Astrocyte (in vitro differentiated cells and primary cell): ENCODE measurements around the gene HAUS7. TPM values are rescaled to one million over a fixed set of nuclear protein-coding genes. Genes with fewer than 3 reads are reported as not detected.

ENCODE experiments used
- DNase-seq: peaks from one replicate; pipeline ENCODE4 v3.0.0-alpha.2; 2010; ENCODE audit warnings: low read depth
- FAIRE-seq: peaks from 2 replicates; lab custom pipeline; 2011; peaks lifted over from hg19 to GRCh38; lab: Jason Lieb, UNC
- H2AFZ ChIP-seq: 2 replicates; pipeline ENCODE4 v1.6.0; 2012; ENCODE audit warnings: low read depth, low read length, inconsistent platforms
- H3K27ac ChIP-seq: 2 replicates; pipeline ENCODE4 v1.5.1; 2011; ENCODE audit warnings: low read depth, low read length, inconsistent platforms
- H3K27me3 ChIP-seq: 2 replicates; pipeline ENCODE4 v1.6.0; 2011; ENCODE audit warnings: low read length, inconsistent platforms; ENCODE audit not compliant: insufficient read depth
- H3K36me3 ChIP-seq: 2 replicates; pipeline ENCODE4 v1.5.1; 2011; ENCODE audit warnings: low read length, inconsistent platforms; ENCODE audit not compliant: insufficient read depth
- H3K4me1 ChIP-seq: 2 replicates; pipeline ENCODE4 v1.5.1; 2011; ENCODE audit warnings: low read length, inconsistent platforms; ENCODE audit not compliant: insufficient read depth
- H3K4me2 ChIP-seq: 2 replicates; pipeline ENCODE4 v1.6.0; 2012; ENCODE audit warnings: low read length, inconsistent platforms
- H3K4me3 ChIP-seq: 2 replicates; pipeline ENCODE4 v1.5.1; 2011; ENCODE audit warnings: low read depth, mild to moderate bottlenecking, low read length, inconsistent platforms; ENCODE audit not compliant: insufficient read depth
- H3K79me2 ChIP-seq: 2 replicates; pipeline ENCODE4 v1.6.0; 2012; ENCODE audit warnings: mild to moderate bottlenecking, low read length, inconsistent platforms; ENCODE audit not compliant: insufficient read depth
- H3K9ac ChIP-seq: 2 replicates; pipeline ENCODE4 v1.6.0; 2012; ENCODE audit warnings: mild to moderate bottlenecking, low read length, inconsistent platforms
- H3K9me3 ChIP-seq: 2 replicates; pipeline ENCODE4 v1.5.1; 2012; ENCODE audit warnings: low read depth, mild to moderate bottlenecking, low read length, inconsistent platforms; ENCODE audit not compliant: insufficient read depth
- H4K20me1 ChIP-seq: 2 replicates; pipeline ENCODE4 v1.6.0; 2012; ENCODE audit warnings: low read length, inconsistent platforms; ENCODE audit not compliant: insufficient read depth
- H3K27ac Mint-ChIP-seq: one replicate; pipeline ENCODE4 v1.8.0; 2021; ENCODE audit warnings: mild to moderate bottlenecking, mixed read lengths; ENCODE audit not compliant: unreplicated experiment
- H3K27me3 Mint-ChIP-seq: one replicate; pipeline ENCODE4 v1.8.0; 2021; ENCODE audit warnings: low read depth, mixed read lengths; ENCODE audit not compliant: unreplicated experiment
- H3K36me3 Mint-ChIP-seq: one replicate; pipeline ENCODE4 v1.8.0; 2021; ENCODE audit warnings: low read depth, mixed read lengths; ENCODE audit not compliant: unreplicated experiment
- H3K4me1 Mint-ChIP-seq: one replicate; pipeline ENCODE4 v1.8.0; 2021; ENCODE audit warnings: low read depth, mixed read lengths; ENCODE audit not compliant: unreplicated experiment
- H3K4me3 Mint-ChIP-seq: one replicate; pipeline ENCODE4 v1.8.0; 2021; ENCODE audit warnings: mild to moderate bottlenecking, moderate library complexity, mixed read lengths; ENCODE audit not compliant: unreplicated experiment
- H3K9me3 Mint-ChIP-seq: one replicate; pipeline ENCODE4 v1.8.0; 2021; ENCODE audit warnings: mild to moderate bottlenecking, mixed read lengths; ENCODE audit not compliant: unreplicated experiment
- CTCF ChIP-seq: IDR thresholded peaks from 2 replicates; pipeline ENCODE4 v1.5.1; 2011; ENCODE audit warnings: low read depth, mild to moderate bottlenecking, inconsistent platforms, low read length, moderate library complexity; ENCODE audit not compliant: insufficient read depth
- EZH2 ChIP-seq: IDR thresholded peaks from 2 replicates; pipeline ENCODE4 v1.6.1; 2012; ENCODE audit warnings: mild to moderate bottlenecking, low read length, inconsistent platforms; ENCODE audit not compliant: insufficient read depth
- total RNA-seq: library from RNA; stranded (reverse); gene quantifications from 2 replicates; pipeline ENCODE4 v1.2.1, GENCODE V29; 2021

The HAUS7 gene
- total RNA-seq, 1 donor from 2014 or later = 12.1 TPM

DNA sequence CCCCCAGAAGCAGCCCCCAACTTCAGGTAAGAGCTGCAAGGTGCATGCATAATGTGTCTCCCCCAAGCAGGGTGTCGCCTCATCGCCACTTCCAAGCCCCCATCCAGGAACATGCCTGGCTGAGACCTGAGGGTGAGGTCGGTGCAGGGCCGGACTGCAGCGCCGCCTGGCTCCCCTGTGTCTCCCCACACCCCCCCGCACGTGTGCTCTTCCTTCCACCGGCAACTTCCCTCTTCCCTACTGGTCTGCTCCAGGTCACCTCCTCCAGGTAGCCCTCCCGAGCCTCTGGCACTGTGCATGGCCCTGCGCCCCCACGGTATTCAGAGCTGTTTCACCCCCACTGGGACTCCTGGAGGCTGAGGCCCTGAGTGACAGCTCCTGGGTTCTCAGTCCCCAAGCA, 22.2 kb upstream of the HAUS7 start:
- peaks cover 3% of the 10 kb centered on the region for H4K20me1 ChIP-seq
- no peak overlapping the region for H3K4me3 Mint-ChIP-seq
- FAIRE-seq (no peak), DNase-seq (no peak)
- H3K9me3 Mint-ChIP-seq = no peaks in the 10 kb centered on the region
- H3K4me1 ChIP-seq = peaks cover 30% of the 10 kb centered on the region
- no peak overlapping the region for H3K4me3 ChIP-seq
- H3K4me1 Mint-ChIP-seq = peaks cover 5% of the 10 kb centered on the region
- H3K36me3 ChIP-seq = no peaks in the 10 kb centered on the region
- peaks cover 23% of the 10 kb centered on the region for H3K79me2 ChIP-seq
- no peak overlapping the region for H3K27ac Mint-ChIP-seq
- H3K4me2 ChIP-seq = no peak overlapping the region
- no peaks in the 10 kb centered on the region for H3K27me3 Mint-ChIP-seq
- H3K27ac ChIP-seq = no peak overlapping the region
- H3K36me3 Mint-ChIP-seq = no peaks in the 10 kb centered on the region
- no peaks in the 10 kb centered on the region for H3K9me3 ChIP-seq
- TF ChIP-seq CTCF (no peak), EZH2 (no peak)
- H3K27me3 ChIP-seq = no peaks in the 10 kb centered on the region
- no peak overlapping the region for H3K9ac ChIP-seq
- H2AFZ ChIP-seq = no peak overlapping the region

DNA sequence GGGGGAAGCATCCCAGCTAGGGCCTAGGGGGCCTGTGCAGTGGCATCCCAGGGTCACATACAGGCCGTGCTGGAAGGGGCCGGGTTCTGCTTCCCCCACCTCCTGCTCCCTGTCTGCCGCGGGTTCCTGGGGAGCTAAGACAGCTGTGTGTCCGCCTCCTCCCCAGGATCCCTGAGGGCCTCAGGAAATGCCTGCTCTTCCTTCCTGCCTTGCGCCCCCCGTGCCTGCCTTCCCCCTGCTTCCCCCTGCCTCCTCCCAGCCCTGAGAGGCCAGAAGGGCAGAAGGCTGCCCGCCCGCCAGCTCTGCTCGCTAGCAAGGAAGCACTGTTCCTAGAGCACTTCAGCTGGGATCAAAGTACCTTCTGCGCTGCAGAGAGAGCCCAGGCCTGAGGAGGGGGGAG, 21.5 kb upstream of the HAUS7 start:
- Histone ChIP-seq H4K20me1 (peaks cover 3% of the 10 kb centered on the region), H3K27me3 (no peaks in the 10 kb centered on the region), H3K9ac (no peak overlapping the region), H3K27ac (no peak overlapping the region), H3K9me3 (no peaks in the 10 kb centered on the region), H2AFZ (no peak overlapping the region), H3K4me3 (no peak overlapping the region), H3K79me2 (peaks cover 23% of the 10 kb centered on the region), H3K36me3 (no peaks in the 10 kb centered on the region), H3K4me2 (no peak overlapping the region), H3K4me1 (peaks cover 30% of the 10 kb centered on the region)
- FAIRE-seq (no peak), DNase-seq (no peak)
- Mint-ChIP-seq H3K9me3 (no peaks in the 10 kb centered on the region), H3K27me3 (no peaks in the 10 kb centered on the region), H3K27ac (no peak overlapping the region), H3K36me3 (no peaks in the 10 kb centered on the region), H3K4me1 (peaks cover 5% of the 10 kb centered on the region), H3K4me3 (no peak overlapping the region)
- TF ChIP-seq CTCF (no peak), EZH2 (no peak)

DNA sequence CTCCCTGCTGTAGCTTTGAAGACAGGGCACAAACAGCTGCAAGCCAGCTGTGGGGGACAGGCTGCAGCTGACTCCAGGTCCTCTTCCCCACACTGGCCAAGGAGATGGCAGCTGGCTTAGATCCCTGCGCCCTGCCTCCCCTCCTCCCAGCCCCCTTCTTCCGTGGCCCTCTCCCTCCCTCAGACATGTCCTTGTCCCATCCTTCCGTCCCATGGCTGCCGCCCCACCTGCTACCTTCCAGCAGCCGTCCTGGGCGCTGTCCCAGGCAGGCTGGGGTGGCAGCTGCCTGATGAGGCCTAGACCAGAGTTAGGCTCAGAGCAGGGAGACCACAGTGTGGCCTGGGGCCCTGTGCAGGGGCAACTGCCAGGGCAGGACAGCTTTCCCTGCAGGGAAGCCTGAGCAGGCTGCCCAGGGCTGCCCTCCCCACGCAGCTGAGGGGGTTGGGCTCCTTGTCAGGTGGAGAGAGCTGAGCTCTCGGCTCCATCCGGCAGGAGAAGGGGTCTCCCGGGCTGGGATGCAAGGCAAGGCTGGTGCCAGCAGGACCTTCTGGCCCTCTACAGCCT, 21.1 kb upstream of the HAUS7 start:
- Mint-ChIP-seq H3K27me3 (no peaks in the 10 kb centered on the region), H3K9me3 (no peaks in the 10 kb centered on the region)

More for the DNA sequence above, 21.1 kb upstream of the HAUS7 start:
- Histone ChIP-seq H3K4me1 (peaks cover 30% of the 10 kb centered on the region), H4K20me1 (peaks cover under 1% of the 10 kb centered on the region), H2AFZ (no peak overlapping the region), H3K36me3 (no peaks in the 10 kb centered on the region), H3K27me3 (no peaks in the 10 kb centered on the region), H3K4me2 (no peak overlapping the region), H3K9me3 (no peaks in the 10 kb centered on the region), H3K79me2 (peaks cover 20% of the 10 kb centered on the region), H3K9ac (no peak overlapping the region), H3K27ac (no peak overlapping the region), H3K4me3 (no peak overlapping the region)
- TF ChIP-seq EZH2 (no peak), CTCF (no peak)
- Mint-ChIP-seq H3K4me1 (peaks cover 5% of the 10 kb centered on the region), H3K4me3 (no peak overlapping the region), H3K36me3 (no peaks in the 10 kb centered on the region), H3K27ac (no peak overlapping the region)
- DNase-seq = no peak
- no peak for FAIRE-seq
